Upper lobe of left lung (tissue), 6 donors: ENCODE measurements around the gene CYS1. TPM values are rescaled to one million over a fixed set of nuclear protein-coding genes. Genes with fewer than 3 reads are reported as not detected.
A peak's percentile ranks its signal among the peaks of the same experiment; 100 is the strongest.

Source experiments
- ATAC-seq, 2 donors: fragments of 200-7000 bp; cut with Tn5 transposase; one replicate each; pipeline ENCODE4 v1.9.1; 2022; ENCODE audit warnings: mild to moderate bottlenecking in 2 of 2, moderate library complexity in 2 of 2; ENCODE audit not compliant: low FRiP score in 2 of 2
- DNase-seq, 2 donors: peaks; one replicate each; pipeline ENCODE4 v3.0.0-alpha.2; 2019 to 2020
- H3K27ac ChIP-seq, 4 donors: fragments of 200-600 bp; sonication (generic); one replicate each; pipeline ENCODE4 v1.5.1; 2016 to 2019
- H3K27me3 ChIP-seq, 4 donors: fragments of 200-600 bp; sonication (generic); one replicate each; pipeline ENCODE4 v1.5.1; 2017 to 2019
- H3K36me3 ChIP-seq, 4 donors: fragments of 200-600 bp; sonication (generic); one replicate each; pipeline ENCODE4 v1.5.1; 2016 to 2019
- H3K4me1 ChIP-seq, 4 donors: fragments of 200-600 bp; sonication (generic); one replicate each; pipeline ENCODE4 v1.5.1; 2018 to 2019
- H3K4me3 ChIP-seq, 4 donors: fragments of 200-600 bp; sonication (generic); one replicate each; pipeline ENCODE4 v1.5.1; 2017 to 2019; ENCODE audit warnings: mild to moderate bottlenecking in 2 of 4, moderate library complexity in 1 of 4
- H3K9me3 ChIP-seq, 4 donors: fragments of 200-600 bp; sonication (generic); one replicate each; pipeline ENCODE4 v1.5.1; 2018 to 2019
- EP300 ChIP-seq, 4 donors: sonication (generic); formaldehyde crosslinking; IDR thresholded peaks; one replicate each; pipeline ENCODE4 v1.5.1; 2017; ENCODE audit warnings: antibody characterized with exemption in 4 of 4, control low read depth in 2 of 4
- POLR2A ChIP-seq, 4 donors: fragments of 450-650 bp; IDR thresholded peaks; one replicate each; pipeline ENCODE4 v1.5.1; 2016 to 2017; ENCODE audit warnings: antibody characterized with exemption in 4 of 4, mild to moderate bottlenecking in 2 of 4
- POLR2AphosphoS5 ChIP-seq, 2 donors: sonication (generic); formaldehyde crosslinking; IDR thresholded peaks; one replicate each; pipeline ENCODE4 v1.5.1; 2017; ENCODE audit warnings: antibody characterized with exemption in 2 of 2
- WGBS, 2 donors: methylation state at CpG; one replicate each; pipeline ENCODE4 v1.1.5; 2017 to 2018; 5-methylcytosine and 5-hydroxymethylcytosine counted together
- small RNA-seq, 4 donors: library from RNA; depleted of rRNA; stranded (forward); fragments of <200 nt; gene quantifications; one replicate each; pipeline ENCODE3, GENCODE V24; 2016
- total RNA-seq, 6 donors: library from RNA; depleted of rRNA in 4 of 6; stranded (reverse); fragments of >200 nt in 4 of 6; gene quantifications; one replicate each; pipeline versions ENCODE4 v1.1.0 to v1.2.1, GENCODE V29; 2016 to 2021
- TF ChIP-seq, protein P1 (sequence below), 6 experiments: fragments of 450-650 bp in 4 of 6; fragments of 200-600 bp in 2 of 6; sonication (generic) in 2 of 6; IDR thresholded peaks; one replicate each; pipeline ENCODE4 v1.5.1; 2016 to 2019; ENCODE audit warnings: antibody characterized with exemption in 6 of 6
- donor health status: DM: no; HTN: no; CAD: no; lungs with moderate emphysema.
- donor health status: DM: no; HTN: yes; CAD: no; lungs with severe emphysema.

CYS1 gene
- total RNA-seq, 6 donors from 2014 or later, result 1.0 to 8.2 (median 5.6) TPM

- H3K27me3 ChIP-seq, result no peaks in the 10 kb centered on the region
- no peaks in the 10 kb centered on the region for H3K36me3 ChIP-seq
- peak in 1 of 2 donors; percentile 55 for DNase-seq
- 76 to 80% methylated on average over 17 to 21 of the region's 22 CpGs for WGBS, 2 donors
- no peak overlapping the region for H3K4me3 ChIP-seq
- no peak for TF ChIP-seq EP300 (IDR thresholded peaks at IDR 0.05)
- no peak for TF ChIP-seq POLR2A (IDR thresholded peaks at IDR 0.05)
- TF ChIP-seq POLR2AphosphoS5 (IDR thresholded peaks at IDR 0.05), result no peak
- TF ChIP-seq, protein P1, sequence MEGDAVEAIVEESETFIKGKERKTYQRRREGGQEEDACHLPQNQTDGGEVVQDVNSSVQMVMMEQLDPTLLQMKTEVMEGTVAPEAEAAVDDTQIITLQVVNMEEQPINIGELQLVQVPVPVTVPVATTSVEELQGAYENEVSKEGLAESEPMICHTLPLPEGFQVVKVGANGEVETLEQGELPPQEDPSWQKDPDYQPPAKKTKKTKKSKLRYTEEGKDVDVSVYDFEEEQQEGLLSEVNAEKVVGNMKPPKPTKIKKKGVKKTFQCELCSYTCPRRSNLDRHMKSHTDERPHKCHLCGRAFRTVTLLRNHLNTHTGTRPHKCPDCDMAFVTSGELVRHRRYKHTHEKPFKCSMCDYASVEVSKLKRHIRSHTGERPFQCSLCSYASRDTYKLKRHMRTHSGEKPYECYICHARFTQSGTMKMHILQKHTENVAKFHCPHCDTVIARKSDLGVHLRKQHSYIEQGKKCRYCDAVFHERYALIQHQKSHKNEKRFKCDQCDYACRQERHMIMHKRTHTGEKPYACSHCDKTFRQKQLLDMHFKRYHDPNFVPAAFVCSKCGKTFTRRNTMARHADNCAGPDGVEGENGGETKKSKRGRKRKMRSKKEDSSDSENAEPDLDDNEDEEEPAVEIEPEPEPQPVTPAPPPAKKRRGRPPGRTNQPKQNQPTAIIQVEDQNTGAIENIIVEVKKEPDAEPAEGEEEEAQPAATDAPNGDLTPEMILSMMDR (IDR thresholded peaks at IDR 0.05), result no peak
- no peaks in the 10 kb centered on the region for H3K9me3 ChIP-seq
- peaks cover 15 to 26% (median 23%) of the 10 kb centered on the region in 4 donors for H3K4me1 ChIP-seq
- H3K27ac ChIP-seq, result peak overlapping the region in 1 of 4 donors; percentile 34
- peak in 1 of 2 donors; percentile 15 for ATAC-seq
These were observed 72.0 kb downstream of the CYS1 start for GRCh38 chr2:10007921-10008808.

GRCh38 chr2:10007435-10007834, 72.8 kb downstream of the CYS1 start:
- TF ChIP-seq POLR2A (IDR thresholded peaks at IDR 0.05) (no peak), EP300 (IDR thresholded peaks at IDR 0.05) (no peak)
- TF ChIP-seq, protein P1 (IDR thresholded peaks at IDR 0.05), result no peak
- DNase-seq, result no peak

More at GRCh38 chr2:10007435-10007834, 72.8 kb downstream of the CYS1 start:
- WGBS, 2 donors, result 86 to 89% methylated on average over 9 of the region's 9 CpGs
- Histone ChIP-seq H3K27ac (no peak overlapping the region), H3K27me3 (no peaks in the 10 kb centered on the region), H3K9me3 (no peaks in the 10 kb centered on the region), H3K4me3 (no peak overlapping the region), H3K4me1 (peaks cover 15 to 26% (median 23%) of the 10 kb centered on the region in 4 donors), H3K36me3 (no peaks in the 10 kb centered on the region)
- peak in 1 of 2 donors; percentile 55 for ATAC-seq

Small RNA genes lying within 50 kb of the gene (small RNA-seq; reads per million reads assigned to genes)
- 0 reads per million in 4 donors for gene RF00568

Other genes starting within 250 kb of the CYS1 start
- gene TAF1B, start 236.9 kb downstream of the CYS1 start, total RNA-seq, result 10 to 100 TPM in 5 of 6 donors, 1 to 10 TPM in 1; 8.5 to 24.3 (median 16.7) TPM
- 10 to 100 TPM in 3 of 6 donors, 1 to 10 TPM in 3; 4.3 to 18.0 (median 10.1) TPM for gene GRHL1, start 128.7 kb downstream of the CYS1 start, total RNA-seq
- 10 to 100 TPM; 14.3 to 38.7 (median 23.4) TPM for gene KLF11, start 36.9 kb downstream of the CYS1 start, total RNA-seq
- gene RRM2, start 42.3 kb upstream of the CYS1 start, total RNA-seq, result 10 to 100 TPM in 1 of 6 donors, 1 to 10 TPM in 5; 2.1 to 12.9 (median 3.2) TPM
- 100 to 1,000 TPM; 131 to 481 (median 261) TPM for gene HPCAL1, start 222.5 kb upstream of the CYS1 start, total RNA-seq